Measurements from ENCODE around the gene TRIM60.
"Not testable (repeated sequence)": the region's sequence is repeated elsewhere in the genome, so short reads cannot be mapped to it uniquely, and the experiment has no call there.

Gene TRIM60

DNA sequence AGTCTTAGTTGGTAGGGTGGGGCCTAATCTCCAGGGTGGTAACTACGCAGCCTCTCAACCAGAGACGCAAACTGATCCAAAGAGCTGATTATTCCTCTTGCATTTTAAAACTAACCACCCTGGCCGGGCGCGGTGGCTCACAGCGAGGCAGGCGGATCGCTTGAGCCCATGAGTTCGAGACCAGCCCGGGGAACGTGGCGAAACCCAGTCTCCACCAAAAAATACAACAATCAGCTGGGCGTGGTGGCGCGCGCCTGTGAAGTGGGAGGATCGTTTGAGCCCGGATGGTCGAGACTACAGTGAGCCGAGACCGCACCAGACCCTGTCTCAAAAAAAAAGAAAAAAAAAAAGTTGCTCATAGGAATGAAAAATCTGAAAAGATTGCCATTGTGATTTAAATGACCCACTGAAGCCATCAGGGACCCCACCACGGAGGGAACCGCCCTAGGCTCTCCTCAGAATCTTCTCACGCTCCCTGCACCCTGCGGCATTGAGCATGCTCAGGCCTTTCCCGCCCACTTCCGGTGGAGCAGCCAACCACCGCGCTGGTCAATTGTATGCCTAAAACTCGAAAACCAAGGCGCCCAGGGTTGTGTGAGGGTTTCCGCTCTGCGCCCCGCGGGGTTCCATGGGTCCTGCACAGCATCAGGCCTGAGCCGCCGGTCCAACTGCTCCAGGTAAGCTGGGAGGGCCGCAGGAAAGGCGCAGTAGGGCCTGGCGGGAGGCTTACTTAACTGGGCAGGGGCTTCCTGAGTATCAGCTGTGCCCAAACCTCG is at the start of gene TRIM60:
Gene TRIM60, plus strand, starts transcription at position 564 of the 776 bp plus-strand sequence. CDS start 8,074 bp downstream, outside the sequence.
- DNase-seq (ENCODE audit: low read depth in 2 of 2): no peak

DNA sequence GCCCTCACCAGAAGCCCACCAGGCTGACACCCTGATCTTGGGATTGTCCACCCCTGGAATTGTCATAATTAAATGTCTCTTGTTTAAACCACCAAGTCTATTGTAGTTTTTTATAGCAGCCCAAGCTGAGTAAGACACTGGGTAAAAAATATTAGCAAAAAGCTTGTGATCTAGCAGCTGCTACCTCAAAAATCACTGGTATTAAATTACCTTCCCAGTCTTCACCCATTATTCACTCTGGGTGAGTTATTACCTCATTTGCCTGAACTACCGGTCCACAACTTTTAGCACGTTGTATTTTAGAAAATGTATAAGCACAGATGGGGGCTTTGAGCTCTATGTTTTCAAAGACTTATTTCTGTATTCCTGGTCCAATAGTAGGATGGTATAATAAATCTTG is 42.3 kb upstream of the TRIM60 start:
- no peak for DNase-seq (ENCODE audit: low read depth in 2 of 2)

DNA sequence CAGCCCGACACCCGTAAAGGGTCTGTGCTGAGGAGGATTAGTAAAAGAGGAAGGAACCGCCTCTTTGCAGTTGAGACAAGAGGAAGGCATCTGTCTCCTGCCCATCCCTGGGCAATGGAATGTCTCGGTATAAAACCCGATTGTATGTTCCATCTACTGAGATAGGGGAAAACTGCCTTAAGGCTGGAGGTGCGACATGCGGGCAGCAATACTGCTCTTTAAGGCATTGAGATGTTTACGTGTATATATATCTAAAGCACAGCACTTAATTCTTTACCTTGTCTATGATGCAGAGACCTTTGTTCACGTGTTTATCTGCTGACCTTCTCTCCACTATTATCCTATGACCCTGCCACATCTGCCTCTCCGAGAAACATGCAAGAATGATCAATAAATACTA is 41.0 kb upstream of the TRIM60 start:
- not testable (repeated sequence) for DNase-seq (ENCODE audit: low read depth in 2 of 2)

DNA sequence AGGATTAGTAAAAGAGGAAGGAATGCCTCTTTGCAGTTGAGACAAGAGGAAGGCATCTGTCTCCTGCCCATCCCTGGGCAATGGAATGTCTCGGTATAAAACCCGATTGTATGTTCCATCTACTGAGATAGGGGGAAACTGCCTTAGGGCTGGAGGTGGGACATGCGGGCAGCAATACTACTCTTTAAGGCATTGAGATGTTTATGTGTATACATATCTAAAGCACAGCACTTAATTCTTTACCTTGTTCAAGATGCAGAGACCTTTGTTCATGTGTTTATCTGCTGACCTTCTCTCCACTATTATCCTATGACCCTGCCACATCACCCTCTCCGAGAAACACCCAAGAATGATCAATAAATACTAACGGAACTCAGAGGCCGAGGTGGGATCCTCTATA is 35.7 kb upstream of the TRIM60 start:
- not testable (repeated sequence) for DNase-seq (ENCODE audit: low read depth in 2 of 2)

DNA sequence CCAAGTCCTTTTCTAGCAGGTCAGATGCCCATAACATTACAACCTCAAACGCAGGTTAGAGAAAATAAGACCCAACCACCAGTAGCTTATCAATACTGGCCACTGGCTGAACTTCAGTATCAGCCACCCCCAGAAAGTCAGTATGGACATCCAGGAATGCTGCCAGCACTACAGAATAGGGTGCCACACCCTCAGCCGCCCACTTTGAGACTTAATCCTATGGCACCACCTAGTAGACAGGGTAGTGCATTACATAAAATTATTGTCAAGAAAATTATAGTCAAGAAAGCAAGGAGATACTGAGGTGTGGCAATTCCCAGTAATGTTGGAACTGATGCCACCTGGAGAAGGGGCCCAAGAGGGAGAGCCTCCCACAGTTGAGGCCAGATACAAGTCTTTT is 34.5 kb upstream of the TRIM60 start:
- no peak for DNase-seq (ENCODE audit: low read depth in 2 of 2)

DNA sequence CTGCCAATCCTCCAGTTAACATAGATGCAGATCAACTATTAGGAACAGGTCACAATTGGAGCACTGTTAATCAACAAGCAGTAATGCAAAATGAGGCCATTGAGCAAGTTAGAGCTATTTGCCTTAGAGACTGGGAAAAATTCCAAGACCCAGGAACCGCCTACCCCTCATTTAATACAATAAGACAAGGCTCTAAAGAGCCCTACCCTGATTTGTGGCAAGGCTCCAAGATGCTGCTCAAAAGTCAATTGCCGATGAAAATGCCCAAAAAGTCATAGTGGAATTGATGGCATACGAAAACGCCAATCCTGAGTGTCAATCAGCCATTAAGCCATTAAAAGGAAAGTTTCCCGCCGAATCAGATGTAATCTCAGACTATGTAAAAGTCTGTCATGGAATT is 33.9 kb upstream of the TRIM60 start:
- no peak for DNase-seq (ENCODE audit: low read depth in 2 of 2)

DNA sequence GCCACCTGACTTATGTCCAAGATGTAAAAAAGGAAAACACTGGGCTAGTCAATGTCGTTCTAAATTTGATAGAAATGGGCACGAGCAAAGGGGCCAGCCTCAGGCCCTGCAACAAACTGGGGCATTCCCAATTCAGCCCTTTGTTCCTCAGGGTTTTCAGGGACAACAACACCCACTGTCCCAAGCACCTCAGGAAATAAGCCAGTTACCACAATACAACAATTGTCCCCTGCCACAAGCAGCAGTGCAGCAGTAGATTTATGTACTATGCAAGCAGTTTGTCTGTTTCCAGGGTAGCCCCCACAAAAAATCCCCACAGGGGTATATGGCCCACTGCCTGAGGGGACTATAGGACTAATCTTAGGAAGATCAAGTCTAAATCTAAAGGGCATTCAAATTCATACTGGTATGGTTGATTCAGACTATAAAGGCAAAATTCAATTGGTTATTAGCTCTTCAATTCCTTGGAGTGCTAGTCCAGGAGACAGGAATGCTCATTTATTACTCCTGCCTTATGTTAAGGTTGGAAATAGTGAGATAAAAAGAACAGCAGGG is 33.2 kb upstream of the TRIM60 start:
- not testable (repeated sequence) for DNase-seq (ENCODE audit: low read depth in 2 of 2)

DNA sequence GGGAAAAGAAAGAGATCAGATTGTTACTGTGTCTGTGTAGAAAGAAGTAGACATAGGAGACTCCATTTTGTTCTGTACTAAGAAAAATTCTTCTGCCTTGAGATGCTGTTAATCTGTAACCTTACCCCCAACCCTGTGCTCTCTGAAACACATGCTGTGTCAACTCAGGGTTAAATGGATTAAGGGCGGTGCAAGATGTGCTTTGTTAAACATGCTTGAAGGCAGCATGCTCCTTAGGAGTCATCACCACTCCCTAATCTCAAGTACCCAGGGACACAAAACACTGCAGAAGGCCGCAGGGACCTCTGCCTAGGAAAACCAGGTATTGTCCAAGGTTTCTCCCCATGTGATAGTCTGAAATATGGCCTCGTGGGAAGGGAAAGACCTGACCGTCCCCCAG is 29.8 kb upstream of the TRIM60 start:
- DNase-seq (ENCODE audit: low read depth in 2 of 2): not testable (repeated sequence)

DNA sequence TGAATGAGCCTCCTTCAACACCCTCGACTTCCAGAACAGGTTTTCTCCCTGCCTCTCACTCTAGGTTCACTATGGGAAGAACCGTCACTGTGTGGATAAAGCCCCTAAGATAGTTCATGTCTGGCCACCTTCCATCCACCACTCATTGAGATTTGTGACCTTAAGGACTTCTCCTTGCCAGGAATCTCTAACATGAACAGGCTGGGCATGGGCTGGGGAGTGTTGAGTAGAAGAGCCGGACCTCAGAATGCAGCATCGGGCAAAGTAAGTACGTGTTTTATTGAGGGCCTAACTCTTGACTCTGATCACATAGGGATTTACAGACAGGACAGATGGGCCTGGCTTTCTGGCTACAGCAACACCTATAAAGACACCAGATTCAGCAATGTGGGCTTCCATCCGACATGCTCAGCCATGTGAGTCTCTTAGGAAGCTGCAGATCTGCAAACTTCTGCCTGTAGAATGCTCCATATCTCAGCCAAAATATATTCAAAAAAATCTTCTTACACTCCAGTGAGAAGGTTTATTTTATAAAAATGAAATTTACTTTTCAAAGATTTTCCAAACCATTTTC is 26.4 kb upstream of the TRIM60 start:
- no peak for DNase-seq (ENCODE audit: low read depth in 2 of 2)

DNA sequence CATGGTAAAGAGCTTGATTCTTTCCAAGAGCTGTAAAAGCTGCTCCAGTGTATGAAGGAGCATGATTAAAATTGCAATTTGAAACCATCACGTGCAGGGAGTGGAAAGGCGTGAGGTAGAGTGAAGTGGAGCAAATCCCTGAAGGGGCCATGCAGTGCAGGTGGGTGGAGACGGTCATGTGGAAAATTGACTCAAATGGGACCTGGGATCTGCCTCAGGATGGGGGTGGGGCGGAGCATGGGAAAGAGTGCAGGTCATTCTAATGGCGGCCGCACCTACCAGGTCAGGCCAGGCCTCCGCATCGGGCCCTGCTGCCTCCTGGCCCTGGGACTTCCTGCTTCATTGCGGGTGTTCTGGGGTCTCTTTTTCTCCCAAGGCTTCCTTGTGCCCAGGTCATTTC is 25.3 kb upstream of the TRIM60 start:
- DNase-seq (ENCODE audit: low read depth in 2 of 2): no peak

DNA sequence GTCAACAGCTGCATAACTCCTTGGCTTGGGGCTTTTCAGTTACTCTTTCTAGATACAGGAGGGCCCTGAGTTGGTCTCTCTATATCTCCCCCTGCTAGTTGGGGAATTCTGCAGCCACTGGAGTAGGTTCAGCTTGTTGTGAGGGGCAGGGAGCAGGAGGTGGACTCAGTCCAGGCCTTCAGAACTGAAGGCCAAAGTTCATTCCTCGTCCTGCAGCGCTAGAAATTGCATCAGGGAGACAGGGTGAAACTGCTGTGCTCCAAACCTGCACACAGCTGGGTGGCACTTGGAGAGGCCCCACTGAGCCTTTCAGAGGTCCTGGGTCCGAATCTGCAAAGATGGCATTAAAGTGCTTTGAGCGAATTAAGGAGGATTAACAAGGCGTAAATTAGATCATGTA is 24.9 kb upstream of the TRIM60 start:
- no peak for DNase-seq (ENCODE audit: low read depth in 2 of 2)

DNA sequence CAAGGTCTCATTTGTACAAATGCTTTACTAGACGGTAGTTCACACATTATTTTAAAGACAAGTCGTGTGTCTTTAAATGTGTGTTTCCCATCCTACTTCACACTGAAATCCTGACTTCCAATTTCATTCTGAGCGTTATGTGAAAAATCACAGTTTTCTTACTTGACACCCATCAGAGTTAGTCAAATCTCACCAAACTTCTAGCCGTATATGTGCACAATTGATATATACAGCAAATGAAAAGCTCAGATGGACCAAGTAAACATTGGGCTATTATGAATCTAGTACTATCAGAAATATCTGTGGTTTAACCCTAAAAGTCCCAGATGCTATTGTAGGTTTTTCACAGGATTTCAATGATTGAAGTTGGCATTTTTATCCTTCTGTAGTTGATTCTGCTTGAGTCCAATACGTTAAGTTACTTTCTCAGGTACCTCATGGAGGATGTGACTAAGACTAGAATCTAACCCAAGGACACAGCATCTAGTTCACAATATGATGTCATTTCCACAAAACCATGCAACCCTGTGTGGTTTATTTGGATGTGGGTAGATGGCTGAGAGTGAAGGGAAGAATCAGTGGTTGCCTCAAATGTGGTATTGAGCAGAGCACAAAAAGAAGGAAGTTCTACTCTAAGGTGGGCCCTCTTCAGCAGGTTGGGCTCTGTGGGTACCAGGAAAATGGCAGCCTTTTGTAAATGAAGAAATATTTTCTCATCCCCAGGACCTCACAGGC is 22.1 kb upstream of the TRIM60 start:
- DNase-seq (ENCODE audit: low read depth in 2 of 2): no peak

DNA sequence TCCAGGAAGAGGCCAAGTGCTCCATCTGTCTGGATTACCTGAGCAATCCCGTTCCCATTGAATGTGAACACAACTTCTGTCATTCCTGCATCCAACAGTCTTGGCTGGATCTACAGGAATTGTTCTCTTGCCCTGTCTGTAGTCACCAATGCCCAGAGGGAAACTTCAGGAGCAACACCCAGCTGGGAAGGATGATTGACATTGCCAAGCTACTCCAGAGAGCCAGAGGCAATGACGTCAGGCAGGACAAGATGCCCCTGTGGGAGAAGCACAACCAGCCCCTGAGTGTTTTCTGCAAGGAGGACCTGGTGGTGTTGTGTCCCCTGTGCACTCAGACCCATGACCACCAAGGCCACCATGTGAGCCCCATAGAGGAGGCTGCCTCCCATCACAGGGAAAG is 21.3 kb upstream of the TRIM60 start:
- DNase-seq (ENCODE audit: low read depth in 2 of 2): no peak

DNA sequence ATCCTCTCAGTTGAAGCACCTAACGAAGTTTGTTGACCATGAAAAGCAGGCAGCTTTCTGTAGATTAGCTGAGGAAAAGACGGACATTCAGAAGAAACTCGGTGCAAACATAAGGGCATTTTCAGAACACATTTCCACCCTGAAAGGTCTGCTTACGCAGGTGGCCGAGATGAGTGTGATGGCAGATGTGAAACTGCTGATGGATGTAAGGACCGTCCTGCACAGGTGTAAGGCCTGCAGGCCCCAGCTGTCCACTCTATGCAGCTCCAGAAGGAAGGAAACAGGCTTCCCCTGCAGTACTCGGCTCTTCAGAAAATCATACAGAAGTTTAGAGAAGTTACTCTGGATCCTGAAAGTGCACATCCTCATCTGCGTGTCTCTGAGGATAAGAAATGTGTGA is 20.8 kb upstream of the TRIM60 start:
- no peak for DNase-seq (ENCODE audit: low read depth in 2 of 2)

DNA sequence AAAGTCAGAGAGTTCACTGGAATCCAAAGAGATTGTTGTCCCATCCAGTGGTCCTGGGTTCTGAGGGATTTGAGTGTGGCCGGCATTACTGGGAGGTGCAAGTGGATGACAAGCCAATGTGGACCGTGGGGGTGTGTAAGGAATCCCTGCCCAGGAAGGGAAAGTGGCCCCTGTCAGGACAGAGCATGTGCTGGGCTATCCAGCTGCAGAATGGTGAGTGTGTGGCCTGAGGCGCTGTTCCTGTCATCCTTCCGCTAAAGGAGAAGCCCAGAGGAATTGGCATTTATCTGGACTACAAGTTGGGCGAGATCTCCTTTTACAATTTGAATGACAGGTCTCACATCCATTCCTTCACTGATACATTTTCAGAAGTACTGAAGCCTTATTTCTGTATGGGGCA is 20.4 kb upstream of the TRIM60 start:
- no peak for DNase-seq (ENCODE audit: low read depth in 2 of 2)

DNA sequence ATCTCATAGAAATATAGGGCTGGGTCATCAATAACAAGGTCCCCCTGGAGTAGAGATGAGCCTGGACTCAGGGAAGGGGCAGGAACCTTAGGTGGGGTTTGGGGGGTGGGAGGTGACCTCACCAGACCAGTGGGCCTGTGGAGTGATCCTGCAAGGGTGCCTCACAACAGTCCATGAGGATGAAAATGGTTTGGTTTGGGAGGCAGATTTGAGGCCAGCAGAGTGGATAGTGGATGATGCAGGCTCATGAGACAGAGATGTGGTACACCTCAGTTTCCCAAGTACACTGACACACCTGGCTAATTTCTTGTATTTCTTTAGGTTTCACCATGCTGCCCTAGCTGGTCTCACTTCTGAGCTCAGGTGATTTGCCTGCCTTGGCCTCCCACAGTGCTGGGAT is 18.1 kb upstream of the TRIM60 start:
- no peak for DNase-seq (ENCODE audit: low read depth in 2 of 2)

DNA sequence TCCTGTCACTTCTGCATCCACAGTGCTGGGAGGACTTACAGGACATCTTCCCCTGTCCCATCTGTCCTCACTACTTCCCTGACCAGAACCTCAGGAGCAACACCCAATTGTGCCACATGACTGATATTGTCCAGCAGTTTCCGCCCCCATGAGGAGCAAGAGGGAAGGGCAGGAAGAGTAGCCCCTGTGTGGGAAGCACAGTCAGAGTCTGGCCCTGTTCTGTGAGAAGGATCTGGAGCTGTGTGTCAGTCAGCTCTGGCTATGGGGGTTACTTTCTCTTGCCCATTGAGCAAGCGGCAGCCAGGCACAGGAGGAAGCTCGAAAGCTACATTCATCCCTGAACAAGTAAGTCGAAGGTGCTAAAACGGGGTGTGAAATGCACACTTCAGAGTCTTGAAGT is 14.8 kb upstream of the TRIM60 start:
- no peak for DNase-seq (ENCODE audit: low read depth in 2 of 2)

DNA sequence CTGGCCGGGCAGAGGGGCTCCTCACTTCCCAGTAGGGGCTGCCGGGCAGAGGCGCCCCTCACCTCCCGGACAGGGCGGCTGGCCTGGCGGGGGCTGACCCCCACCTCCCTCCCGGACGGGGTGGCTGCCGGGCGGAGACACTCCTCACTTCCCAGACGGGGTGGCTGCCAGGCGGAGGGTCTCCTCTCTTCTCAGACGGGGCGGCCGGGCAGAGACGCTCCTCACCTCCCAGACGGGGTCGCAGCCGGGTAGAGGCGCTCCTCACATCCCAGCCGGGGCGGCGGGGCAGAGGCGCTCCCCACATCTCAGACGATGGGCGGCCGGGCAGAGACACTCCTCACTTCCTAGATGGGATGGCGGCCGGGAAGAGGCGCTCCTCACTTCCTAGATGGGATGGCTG is 11.8 kb upstream of the TRIM60 start:
- not testable (repeated sequence) for DNase-seq (ENCODE audit: low read depth in 2 of 2)

DNA sequence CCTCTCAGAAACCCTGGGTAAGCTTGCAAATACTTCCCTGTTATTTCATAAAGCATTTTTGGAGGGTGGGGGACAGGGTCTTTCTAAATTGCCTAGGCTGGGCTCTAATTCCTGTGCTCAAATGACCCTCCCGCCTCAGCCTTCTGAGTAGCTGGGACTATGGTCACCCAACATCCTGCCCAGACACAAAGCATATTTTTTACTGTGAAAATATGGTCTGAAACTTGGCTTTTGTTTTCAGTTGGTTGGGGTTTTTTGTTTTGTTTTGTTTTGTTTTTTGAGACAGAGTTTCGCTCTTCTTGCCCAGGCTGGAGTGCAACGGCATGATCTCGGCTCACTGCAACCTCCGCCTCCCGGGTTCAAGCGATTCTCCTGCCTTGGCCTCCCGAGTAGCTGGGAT is 6.0 kb upstream of the TRIM60 start:
- DNase-seq (ENCODE audit: low read depth in 2 of 2): not testable (repeated sequence)

DNA sequence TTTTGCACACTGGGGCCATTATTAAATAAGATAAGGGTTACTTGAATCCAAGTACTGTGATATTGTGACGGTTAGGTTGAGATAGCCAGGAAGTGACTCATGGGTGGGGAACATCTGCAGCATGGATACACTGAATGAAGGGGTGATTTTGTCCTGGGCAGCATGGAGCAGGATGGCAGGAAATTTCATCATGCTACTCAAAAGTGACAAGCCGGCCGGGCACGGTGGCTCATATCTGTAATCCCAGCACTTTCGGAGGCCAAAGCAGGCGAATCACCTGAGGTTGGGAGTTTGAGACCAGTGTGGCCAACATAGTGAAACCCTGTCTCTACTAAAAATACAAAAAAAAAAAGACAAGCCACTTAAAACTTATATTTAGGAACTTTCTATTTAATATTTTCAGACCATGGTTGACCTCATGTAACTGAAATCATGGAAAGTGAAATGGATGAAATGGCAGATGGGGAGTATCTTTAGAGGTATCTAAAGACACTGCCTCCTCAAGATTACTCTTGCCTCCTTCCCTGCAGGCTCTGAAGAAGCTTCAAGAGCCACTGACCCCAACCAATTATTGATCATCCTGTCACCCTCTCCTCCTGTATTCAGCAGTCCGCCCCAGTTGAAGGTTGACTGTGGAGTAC is 3.9 kb upstream of the TRIM60 start:
- no peak for DNase-seq (ENCODE audit: low read depth in 2 of 2)

DNA sequence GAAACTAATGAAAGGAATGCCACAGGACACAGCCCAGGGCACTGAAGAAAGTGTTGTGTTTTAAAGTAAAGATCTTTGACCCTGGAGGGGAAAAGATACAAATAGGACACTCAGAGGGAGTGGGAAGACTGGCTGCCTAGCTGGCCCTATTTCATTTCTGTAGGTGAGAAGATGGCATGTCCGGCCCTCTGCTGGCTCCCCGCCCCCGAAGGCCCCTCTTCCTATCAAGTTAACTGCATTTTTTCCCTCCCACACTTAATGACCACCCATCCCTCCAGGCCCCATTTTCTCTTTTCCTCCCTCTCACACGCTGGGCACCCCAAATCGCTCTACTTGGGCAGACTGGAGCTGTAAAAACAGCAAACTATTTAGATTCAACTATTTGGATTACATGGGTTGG is 16.4 kb downstream of the TRIM60 start:
- no peak for DNase-seq (ENCODE audit: low read depth in 2 of 2)

DNA sequence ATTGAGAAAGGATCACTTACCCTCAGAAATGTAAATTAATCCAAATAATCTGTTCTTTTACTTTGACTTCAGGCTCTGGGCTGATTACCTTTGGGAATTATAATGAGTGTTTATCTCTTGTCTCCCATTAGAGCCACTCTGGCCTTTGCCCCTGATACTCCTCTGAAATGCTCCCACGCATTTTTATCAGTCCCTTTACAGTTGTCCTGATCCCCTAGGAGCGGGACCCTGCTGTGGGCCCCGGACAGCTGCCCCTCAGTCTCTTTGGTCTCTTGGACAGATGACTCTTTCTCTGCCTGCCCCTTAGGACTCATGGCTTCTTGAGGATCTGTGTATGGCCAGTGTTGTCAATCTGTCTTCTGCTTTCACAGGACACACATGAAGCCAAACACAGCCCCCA is 20.8 kb downstream of the TRIM60 start:
- no peak for DNase-seq (ENCODE audit: low read depth in 2 of 2)

All from stimulated activated CD4-positive, alpha-beta T cell treated with anti-CD3 and anti-CD28 coated beads, Interleukin-1b, Interleukin-23, amount 100 ng/mL, for 4 hours (primary cell).